Body of pancreas (tissue), 4 donors: ENCODE results near the gene EFNA1.
A peak's percentile ranks its signal among the peaks of the same experiment; 100 is the strongest.

Experiments used
- CTCF ChIP-seq, 7 experiments: fragments of 450-650 bp in 4 of 7; fragments of 200-600 bp in 3 of 7; sonication (generic) in 3 of 7; IDR thresholded peaks; one replicate each; pipeline ENCODE4 v1.5.1; 2016 to 2019; ENCODE audit warnings: antibody characterized with exemption in 7 of 7
- POLR2A ChIP-seq, 3 donors: fragments of 450-650 bp; IDR thresholded peaks; one replicate each; pipeline ENCODE4 v1.6.1; 2016; ENCODE audit warnings: antibody characterized with exemption in 3 of 3, mild to moderate bottlenecking in 2 of 3

- TF ChIP-seq CTCF (IDR thresholded peaks at IDR 0.05) (peak in 6 of 7 experiments; percentile 19 to 56 (median 47)), POLR2A (IDR thresholded peaks at IDR 0.05) (no peak)
Measured at GRCh38 chr1:155093911-155094621, 33.6 kb upstream of the EFNA1 start.
